Stimulated activated CD8-positive, alpha-beta memory T cell treated with anti-CD3 and anti-CD28 coated beads, Interleukin-4, amount 100 ng/mL, for 4 hours (primary cell): ENCODE results near the gene ALKBH2.
A peak's percentile ranks its signal among the peaks of the same experiment; 100 is the strongest.

Source experiments
- DNase-seq, 2 donors: peaks; one replicate each; pipeline ENCODE4 v3.0.0-alpha.2; 2020; ENCODE audit warnings: low read depth in 2 of 2, low spot score in 1 of 2

Gene ALKBH2

GRCh38 chr12:109114644-109115043 lies 21.4 kb upstream of the ALKBH2 start:
- DNase-seq, result no peak

- no peak for DNase-seq
Measured at GRCh38 chr12:109113661-109114321, 20.5 kb upstream of the ALKBH2 start.

GRCh38 chr12:109112720-109113465 lies 19.6 kb upstream of the ALKBH2 start:
- no peak for DNase-seq

GRCh38 chr12:109110988-109111495 lies 17.8 kb upstream of the ALKBH2 start:
- DNase-seq, result peak; percentile 7 to 21

- no peak for DNase-seq
Measured at GRCh38 chr12:109109746-109110350, 16.6 kb upstream of the ALKBH2 start.

- no peak for DNase-seq
Measured at GRCh38 chr12:109105176-109105575, 11.9 kb upstream of the ALKBH2 start.

GRCh38 chr12:109102491-109102890 lies 9.2 kb upstream of the ALKBH2 start:
- DNase-seq, result no peak

- DNase-seq, result no peak
Measured at GRCh38 chr12:109100741-109101140, 7.5 kb upstream of the ALKBH2 start.

- DNase-seq, result no peak
Measured at GRCh38 chr12:109099431-109100020, 6.3 kb upstream of the ALKBH2 start.

GRCh38 chr12:109098651-109099050 lies 5.4 kb upstream of the ALKBH2 start:
- DNase-seq, result no peak

- DNase-seq, result no peak
Measured at GRCh38 chr12:109098183-109098604, 4.9 kb upstream of the ALKBH2 start.

GRCh38 chr12:109097435-109098182 lies 4.3 kb upstream of the ALKBH2 start, which contains the start of gene UNG:
Gene UNG (plus strand): TSS chr12:109097597. CDS start chr12:109097680, 83 bp downstream.
- DNase-seq, result peak; percentile 95

GRCh38 chr12:109097140-109097434 lies 3.8 kb upstream of the ALKBH2 start:
- DNase-seq, result no peak

GRCh38 chr12:109092497-109093021 lies 713 bp downstream of the ALKBH2 start:
- DNase-seq, result no peak

- no peak for DNase-seq
Measured at GRCh38 chr12:109089683-109090082, 3.6 kb downstream of the ALKBH2 start.

- DNase-seq, result no peak
Measured at GRCh38 chr12:109088818-109089217, 4.5 kb downstream of the ALKBH2 start.

GRCh38 chr12:109087250-109087649 lies 6.0 kb downstream of the ALKBH2 start:
- DNase-seq, result no peak

GRCh38 chr12:109085590-109085989 lies 7.7 kb downstream of the ALKBH2 start:
- no peak for DNase-seq

- DNase-seq, result no peak
Measured at GRCh38 chr12:109084425-109084824, 8.8 kb downstream of the ALKBH2 start.

GRCh38 chr12:109082751-109083150 lies 10.5 kb downstream of the ALKBH2 start:
- no peak for DNase-seq

GRCh38 chr12:109074866-109075265 lies 18.4 kb downstream of the ALKBH2 start:
- DNase-seq, result no peak
